K562 (cell line): ENCODE measurements around the gene KCTD13. TPM values are rescaled to one million over a fixed set of nuclear protein-coding genes. Genes with fewer than 3 reads are reported as not detected.

Experiments
- ATF3 ChIP-seq, 2 experiments: fragments of 450-650 bp in 1 of 2; sonication (generic) in 1 of 2; formaldehyde crosslinking in 1 of 2; IDR thresholded peaks in 1 of 2; conservative IDR thresholded peaks in 1 of 2; 2 replicates each; pipeline versions ENCODE4 v1.6.1 to v1.8.1; 2016 to 2023; ENCODE audit warnings: mild to moderate bottlenecking in 2 of 2, moderate library complexity in 2 of 2, inconsistent platforms in 1 of 2, missing genetic modification reagents in 1 of 2
- DLX4 ChIP-seq: fragments of 250-450 bp; sonication (Bioruptor Pico); IDR thresholded peaks from 2 replicates; pipeline ENCODE4 v1.6.1; 2021; ENCODE audit warnings: mild to moderate bottlenecking
- polyA plus RNA-seq, 8 experiments: library from polyadenylated mRNA; depleted of rRNA in 4 of 8; stranded (reverse) in 5 of 8; unstranded in 3 of 8; fragments of >200 nt; fragmentation: Nextera tagmentation in 2 of 8; fragmentation: Illumina TruSeq in 1 of 8; extraction: Ambion mirVana in 2 of 8; extraction: Trizol in 1 of 8; gene quantifications; 2 replicates each; pipeline versions ENCODE4 v1.2.1 to v1.2.3, GENCODE V29; 2011 to 2014; ENCODE audit warnings: inconsistent platforms in 1 of 8, missing spikeins in 1 of 8
- total RNA-seq, 7 experiments: library from RNA; depleted of rRNA in 6 of 7; stranded (reverse); fragments of >200 nt in 6 of 7; fragmentation: Illumina TruSeq in 2 of 7; extraction: Trizol in 2 of 7; gene quantifications; 2 replicates each; pipeline versions ENCODE4 v1.2.1 to v1.2.3, GENCODE V29; 2011 to 2021; ENCODE audit warnings: low replicate concordance in 1 of 7
- TF ChIP-seq, protein P1 (sequence below): fragments of 450-650 bp; IDR thresholded peaks from 2 replicates; pipeline ENCODE4 v1.6.1; 2016; ENCODE audit warnings: mild to moderate bottlenecking, moderate library complexity

The KCTD13 gene
- total and polyA plus RNA-seq, 9 of the 15 experiments (the other 6 are each of a cell fraction or from before 2014, with no cell fraction given) = 1.0 to 20.6 (median 9.8) TPM

DNA sequence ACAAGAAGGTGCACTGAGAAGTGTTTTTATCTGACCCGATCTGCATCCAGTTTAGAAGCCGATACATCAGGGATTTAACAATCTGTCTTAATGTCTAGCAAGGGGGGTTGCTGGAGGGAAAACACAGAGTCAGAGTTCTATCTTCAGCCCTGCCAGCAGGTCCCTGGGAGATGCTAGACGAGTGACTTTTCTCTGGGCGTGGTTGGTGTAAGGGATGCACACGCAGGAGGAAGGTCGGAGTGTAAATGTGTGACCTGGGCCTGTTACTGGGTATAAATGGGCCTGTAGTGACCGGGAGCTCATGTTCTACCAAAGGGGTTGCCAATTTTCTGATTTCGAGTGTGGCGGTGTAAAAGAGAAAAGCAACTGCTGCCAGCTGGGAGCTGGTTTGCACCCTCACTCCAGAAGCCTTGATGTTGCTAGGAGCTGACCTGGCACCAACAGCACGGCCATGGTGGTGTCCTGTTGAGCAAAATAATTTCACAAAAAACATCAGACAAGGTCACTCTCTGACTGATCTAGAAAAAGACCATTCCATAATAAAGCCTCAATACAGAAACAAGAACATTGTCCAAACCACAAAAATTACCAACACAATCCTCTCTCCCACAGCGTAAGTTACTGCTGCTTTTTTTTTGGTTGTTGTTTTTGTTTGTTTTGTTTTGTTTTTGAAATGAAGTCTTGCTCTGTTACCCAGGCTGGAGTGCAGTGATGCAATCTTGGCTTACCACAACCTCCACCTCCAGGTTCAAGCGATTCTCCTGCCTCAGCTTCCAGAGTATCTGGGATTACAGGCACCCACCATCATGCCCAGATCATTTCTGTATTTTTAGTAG, 1.3 kb upstream of the KCTD13 start (continued):
- TF ChIP-seq, protein P1, sequence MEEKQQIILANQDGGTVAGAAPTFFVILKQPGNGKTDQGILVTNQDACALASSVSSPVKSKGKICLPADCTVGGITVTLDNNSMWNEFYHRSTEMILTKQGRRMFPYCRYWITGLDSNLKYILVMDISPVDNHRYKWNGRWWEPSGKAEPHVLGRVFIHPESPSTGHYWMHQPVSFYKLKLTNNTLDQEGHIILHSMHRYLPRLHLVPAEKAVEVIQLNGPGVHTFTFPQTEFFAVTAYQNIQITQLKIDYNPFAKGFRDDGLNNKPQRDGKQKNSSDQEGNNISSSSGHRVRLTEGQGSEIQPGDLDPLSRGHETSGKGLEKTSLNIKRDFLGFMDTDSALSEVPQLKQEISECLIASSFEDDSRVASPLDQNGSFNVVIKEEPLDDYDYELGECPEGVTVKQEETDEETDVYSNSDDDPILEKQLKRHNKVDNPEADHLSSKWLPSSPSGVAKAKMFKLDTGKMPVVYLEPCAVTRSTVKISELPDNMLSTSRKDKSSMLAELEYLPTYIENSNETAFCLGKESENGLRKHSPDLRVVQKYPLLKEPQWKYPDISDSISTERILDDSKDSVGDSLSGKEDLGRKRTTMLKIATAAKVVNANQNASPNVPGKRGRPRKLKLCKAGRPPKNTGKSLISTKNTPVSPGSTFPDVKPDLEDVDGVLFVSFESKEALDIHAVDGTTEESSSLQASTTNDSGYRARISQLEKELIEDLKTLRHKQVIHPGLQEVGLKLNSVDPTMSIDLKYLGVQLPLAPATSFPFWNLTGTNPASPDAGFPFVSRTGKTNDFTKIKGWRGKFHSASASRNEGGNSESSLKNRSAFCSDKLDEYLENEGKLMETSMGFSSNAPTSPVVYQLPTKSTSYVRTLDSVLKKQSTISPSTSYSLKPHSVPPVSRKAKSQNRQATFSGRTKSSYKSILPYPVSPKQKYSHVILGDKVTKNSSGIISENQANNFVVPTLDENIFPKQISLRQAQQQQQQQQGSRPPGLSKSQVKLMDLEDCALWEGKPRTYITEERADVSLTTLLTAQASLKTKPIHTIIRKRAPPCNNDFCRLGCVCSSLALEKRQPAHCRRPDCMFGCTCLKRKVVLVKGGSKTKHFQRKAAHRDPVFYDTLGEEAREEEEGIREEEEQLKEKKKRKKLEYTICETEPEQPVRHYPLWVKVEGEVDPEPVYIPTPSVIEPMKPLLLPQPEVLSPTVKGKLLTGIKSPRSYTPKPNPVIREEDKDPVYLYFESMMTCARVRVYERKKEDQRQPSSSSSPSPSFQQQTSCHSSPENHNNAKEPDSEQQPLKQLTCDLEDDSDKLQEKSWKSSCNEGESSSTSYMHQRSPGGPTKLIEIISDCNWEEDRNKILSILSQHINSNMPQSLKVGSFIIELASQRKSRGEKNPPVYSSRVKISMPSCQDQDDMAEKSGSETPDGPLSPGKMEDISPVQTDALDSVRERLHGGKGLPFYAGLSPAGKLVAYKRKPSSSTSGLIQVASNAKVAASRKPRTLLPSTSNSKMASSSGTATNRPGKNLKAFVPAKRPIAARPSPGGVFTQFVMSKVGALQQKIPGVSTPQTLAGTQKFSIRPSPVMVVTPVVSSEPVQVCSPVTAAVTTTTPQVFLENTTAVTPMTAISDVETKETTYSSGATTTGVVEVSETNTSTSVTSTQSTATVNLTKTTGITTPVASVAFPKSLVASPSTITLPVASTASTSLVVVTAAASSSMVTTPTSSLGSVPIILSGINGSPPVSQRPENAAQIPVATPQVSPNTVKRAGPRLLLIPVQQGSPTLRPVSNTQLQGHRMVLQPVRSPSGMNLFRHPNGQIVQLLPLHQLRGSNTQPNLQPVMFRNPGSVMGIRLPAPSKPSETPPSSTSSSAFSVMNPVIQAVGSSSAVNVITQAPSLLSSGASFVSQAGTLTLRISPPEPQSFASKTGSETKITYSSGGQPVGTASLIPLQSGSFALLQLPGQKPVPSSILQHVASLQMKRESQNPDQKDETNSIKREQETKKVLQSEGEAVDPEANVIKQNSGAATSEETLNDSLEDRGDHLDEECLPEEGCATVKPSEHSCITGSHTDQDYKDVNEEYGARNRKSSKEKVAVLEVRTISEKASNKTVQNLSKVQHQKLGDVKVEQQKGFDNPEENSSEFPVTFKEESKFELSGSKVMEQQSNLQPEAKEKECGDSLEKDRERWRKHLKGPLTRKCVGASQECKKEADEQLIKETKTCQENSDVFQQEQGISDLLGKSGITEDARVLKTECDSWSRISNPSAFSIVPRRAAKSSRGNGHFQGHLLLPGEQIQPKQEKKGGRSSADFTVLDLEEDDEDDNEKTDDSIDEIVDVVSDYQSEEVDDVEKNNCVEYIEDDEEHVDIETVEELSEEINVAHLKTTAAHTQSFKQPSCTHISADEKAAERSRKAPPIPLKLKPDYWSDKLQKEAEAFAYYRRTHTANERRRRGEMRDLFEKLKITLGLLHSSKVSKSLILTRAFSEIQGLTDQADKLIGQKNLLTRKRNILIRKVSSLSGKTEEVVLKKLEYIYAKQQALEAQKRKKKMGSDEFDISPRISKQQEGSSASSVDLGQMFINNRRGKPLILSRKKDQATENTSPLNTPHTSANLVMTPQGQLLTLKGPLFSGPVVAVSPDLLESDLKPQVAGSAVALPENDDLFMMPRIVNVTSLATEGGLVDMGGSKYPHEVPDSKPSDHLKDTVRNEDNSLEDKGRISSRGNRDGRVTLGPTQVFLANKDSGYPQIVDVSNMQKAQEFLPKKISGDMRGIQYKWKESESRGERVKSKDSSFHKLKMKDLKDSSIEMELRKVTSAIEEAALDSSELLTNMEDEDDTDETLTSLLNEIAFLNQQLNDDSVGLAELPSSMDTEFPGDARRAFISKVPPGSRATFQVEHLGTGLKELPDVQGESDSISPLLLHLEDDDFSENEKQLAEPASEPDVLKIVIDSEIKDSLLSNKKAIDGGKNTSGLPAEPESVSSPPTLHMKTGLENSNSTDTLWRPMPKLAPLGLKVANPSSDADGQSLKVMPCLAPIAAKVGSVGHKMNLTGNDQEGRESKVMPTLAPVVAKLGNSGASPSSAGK = no peak
- peak; percentile 68 for TF ChIP-seq ATF3 (IDR thresholded peaks at IDR 0.05)
- no peak for TF ChIP-seq ATF3 (CRISPR knock-in tag; conservative IDR thresholded peaks at IDR 0.05)
- TF ChIP-seq DLX4 (CRISPR knock-in tag) = no peak
